CD4-positive, alpha-beta T cell treated with Interferon alpha-2 for 1 hour (primary cell): ENCODE data around the gene STRIP1.

Source experiments
- DNase-seq, 2 donors: peaks; one replicate each; pipeline ENCODE4 v3.0.0-alpha.2; 2020 to 2022

STRIP1 gene

DNA sequence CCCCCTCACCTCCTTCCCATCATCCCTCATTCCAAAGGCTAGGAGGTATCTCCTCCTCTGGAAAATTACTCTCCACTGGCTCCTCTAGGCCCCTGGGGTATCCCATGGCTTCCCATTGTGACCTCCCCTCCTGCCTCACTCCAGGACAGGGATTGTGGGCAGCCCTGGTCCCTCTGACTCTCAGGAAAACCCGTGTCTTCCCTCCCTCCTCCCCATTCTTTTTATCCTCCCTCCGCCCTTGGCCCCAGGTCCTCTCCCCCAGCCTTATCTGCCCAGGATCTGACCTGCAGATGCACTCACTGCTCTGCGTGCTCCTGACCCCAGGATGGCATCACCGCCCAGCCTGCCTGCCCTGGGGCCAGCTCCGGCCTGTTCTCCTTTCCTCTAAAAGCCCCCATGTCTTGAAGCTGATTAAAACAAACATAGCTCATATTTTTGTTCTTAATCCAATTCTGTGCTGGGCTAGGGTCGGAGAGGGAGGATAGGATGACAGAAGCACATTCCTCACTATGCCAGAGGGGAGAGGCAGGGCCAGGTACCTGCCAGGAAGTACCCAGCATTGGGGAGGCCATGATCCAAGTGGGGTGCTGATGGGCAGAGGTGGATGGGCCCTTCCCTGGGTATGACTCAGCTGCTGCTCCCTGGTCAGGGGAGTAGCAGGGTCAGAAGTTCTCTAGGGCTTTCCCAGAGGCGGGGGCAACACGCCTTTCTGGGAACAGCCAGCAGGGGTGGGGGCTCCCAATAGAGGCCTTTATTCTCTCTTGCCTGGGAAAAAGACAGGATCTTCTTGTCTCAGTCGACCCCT is 64.0 kb downstream of the STRIP1 start:
- no peak for DNase-seq

DNA sequence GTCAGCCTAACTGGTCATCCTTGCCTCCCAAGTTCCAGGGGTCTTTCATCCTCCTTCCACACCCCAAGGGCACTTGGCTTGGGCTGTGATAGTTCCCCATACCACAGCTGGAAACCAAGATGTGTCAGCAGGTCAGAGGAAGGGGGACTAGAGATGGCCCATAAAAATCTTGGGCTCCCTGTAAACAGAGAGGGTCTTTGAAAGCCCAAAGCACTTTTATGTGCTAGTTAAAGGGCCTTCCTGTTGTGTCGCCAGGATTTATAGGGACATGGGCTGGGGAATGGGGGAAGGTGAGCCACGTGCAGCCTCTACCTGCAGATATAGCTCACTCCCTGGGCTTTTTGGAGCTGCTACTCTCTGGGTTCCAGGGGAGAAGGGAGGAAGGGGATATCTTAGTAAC is 65.9 kb downstream of the STRIP1 start:
- no peak for DNase-seq

DNA sequence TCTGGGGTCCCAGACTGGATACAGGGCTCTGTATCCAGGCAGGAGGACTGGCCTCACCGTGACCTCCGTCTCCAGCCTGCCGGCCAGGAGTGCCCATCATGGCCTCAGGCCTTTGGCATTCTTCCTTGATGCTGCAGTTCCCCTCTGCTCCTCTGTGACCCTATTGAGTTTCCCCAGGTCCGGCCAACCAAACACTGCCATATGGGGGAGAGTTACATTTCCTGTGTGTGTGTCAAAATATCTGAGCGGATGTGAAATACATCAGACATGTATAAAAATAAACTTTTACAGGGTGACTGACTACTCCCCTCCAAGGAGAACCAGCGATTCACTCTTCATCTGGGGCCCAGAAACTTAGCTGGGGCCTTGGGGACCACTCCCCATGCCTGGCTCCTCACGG is 67.7 kb downstream of the STRIP1 start:
- DNase-seq: peak in 1 of 2 donors; percentile 8
